ENCODE measurements around the gene PDE8A.
A peak's percentile ranks its signal among the peaks of the same experiment; 100 is the strongest.

PDE8A gene, protein sequence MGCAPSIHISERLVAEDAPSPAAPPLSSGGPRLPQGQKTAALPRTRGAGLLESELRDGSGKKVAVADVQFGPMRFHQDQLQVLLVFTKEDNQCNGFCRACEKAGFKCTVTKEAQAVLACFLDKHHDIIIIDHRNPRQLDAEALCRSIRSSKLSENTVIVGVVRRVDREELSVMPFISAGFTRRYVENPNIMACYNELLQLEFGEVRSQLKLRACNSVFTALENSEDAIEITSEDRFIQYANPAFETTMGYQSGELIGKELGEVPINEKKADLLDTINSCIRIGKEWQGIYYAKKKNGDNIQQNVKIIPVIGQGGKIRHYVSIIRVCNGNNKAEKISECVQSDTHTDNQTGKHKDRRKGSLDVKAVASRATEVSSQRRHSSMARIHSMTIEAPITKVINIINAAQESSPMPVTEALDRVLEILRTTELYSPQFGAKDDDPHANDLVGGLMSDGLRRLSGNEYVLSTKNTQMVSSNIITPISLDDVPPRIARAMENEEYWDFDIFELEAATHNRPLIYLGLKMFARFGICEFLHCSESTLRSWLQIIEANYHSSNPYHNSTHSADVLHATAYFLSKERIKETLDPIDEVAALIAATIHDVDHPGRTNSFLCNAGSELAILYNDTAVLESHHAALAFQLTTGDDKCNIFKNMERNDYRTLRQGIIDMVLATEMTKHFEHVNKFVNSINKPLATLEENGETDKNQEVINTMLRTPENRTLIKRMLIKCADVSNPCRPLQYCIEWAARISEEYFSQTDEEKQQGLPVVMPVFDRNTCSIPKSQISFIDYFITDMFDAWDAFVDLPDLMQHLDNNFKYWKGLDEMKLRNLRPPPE

DNA sequence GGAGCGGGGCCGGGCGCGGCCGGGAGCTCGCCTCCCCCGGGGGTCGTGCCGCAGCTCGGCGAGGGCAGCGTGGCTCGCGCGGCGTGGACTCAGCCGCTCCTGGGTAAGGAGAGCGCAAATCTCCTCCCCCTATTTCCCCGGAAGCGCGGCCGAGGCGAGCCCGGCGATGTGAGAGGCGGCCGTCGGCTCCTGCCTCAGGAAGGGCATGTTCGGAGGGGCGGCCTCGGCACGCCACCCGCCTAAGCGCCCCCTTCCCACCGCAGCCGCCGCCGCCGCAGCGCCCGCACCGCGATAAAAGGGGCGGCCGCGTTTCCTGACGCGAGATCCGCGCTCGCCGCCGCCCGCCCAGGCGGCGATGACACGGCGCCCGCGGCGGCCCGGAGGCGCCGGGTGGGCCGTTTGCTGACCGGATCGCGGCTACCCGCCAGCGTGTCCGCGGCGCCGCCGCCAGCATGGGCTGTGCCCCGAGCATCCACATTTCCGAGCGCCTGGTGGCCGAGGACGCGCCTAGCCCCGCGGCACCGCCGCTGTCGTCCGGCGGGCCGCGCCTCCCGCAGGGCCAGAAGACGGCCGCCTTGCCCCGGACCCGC, at the start of gene PDE8A:
Gene PDE8A, plus strand, starts transcription at position 146 of the 590 bp plus-strand sequence. Its CDS starts 307 bp downstream, at position 453.
- DNase-seq: peak; percentile 23 to 37 (median 32)

DNA sequence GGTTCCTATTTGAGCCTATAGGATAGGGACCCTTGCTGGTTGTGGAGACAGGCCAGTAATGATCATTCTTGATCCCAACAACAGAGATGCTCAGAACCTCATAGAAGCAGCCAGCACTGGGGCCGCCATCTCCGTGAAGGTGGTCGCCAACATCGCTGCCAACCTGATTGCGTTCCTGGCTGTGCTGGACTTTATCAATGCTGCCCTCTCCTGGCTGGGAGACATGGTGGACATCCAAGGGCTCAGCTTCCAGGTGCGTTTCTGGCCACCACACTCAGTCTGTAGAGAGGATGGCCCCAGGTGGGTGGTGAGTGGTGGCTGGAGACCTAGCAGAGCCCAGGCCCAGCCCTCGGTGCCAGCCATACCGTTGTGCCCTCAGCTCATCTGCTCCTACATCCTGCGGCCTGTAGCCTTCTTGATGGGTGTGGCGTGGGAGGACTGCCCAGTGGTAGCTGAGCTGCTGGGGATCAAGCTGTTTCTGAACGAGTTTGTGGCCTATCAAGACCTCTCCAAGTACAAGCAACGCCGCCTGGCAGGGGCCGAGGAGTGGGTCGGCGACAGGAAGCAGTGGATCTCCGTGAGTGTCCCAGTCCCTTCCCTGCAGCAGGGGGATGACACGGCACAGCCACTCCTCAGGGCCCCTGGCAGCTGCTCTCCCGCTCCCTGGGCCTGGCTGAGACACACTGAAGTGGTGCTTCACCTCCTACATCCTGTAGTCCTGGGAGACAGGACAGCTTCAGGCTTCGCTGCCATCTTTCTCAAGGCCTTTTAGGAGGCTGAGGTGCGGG, 46.5 kb upstream of the PDE8A start:
- DNase-seq: no peak

DNA sequence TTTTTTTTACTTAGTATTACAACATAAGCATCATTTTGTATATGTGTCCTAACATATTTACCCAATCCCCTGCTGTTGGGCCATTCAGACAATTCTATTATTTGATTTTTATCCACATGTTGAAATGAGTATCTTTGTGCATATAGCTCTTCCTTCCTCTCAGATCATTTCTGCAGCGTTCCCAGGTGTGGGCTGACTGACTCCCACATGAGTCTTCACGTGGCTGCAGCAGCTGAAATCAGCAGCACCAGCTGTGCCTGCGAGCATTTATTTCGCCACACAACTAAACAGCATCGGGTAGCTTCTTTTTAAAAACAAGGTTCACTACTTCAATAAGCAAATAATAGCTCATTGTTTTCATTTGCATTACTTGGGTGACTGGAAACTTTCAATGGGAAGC, 44.5 kb upstream of the PDE8A start:
- DNase-seq: no peak

DNA sequence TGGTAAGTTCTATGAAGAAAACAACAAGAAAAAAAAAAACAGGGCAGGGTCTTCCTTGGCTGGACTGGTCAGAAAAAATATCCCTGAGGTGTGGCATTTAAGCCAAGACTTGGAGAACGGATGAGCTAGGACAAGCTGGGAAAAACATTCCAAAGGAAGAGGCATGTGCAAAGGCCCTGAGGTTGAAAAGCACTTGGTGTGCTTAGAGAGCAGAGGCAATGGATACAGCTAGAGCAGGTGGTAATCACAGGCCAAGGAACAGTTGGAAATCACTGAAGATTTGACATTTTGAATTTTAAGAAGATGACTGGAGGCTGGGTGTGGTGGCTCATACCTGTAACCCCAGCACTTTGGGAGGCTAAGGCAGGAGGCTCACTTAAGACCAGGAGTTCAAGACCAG, 42.9 kb upstream of the PDE8A start:
- no peak for DNase-seq

DNA sequence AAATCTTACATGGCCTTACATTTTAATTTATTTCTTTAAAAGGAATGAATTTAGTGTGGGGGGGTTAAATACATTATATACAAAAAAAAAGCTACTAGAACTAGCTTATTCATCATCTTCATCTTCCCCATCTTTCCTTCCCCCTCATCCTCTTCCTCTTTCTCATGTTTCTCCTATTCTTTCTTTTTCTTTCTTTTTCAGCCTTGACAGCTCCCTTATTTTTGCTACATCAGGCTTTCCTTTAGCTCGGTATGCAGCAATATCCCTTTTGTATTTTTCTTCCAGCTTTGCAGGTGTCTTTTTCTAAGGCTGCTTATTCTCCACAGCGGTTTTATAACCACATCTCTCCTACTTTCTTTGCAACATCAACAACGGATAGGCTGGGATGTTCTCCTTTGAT, 41.3 kb upstream of the PDE8A start:
- DNase-seq: no peak

DNA sequence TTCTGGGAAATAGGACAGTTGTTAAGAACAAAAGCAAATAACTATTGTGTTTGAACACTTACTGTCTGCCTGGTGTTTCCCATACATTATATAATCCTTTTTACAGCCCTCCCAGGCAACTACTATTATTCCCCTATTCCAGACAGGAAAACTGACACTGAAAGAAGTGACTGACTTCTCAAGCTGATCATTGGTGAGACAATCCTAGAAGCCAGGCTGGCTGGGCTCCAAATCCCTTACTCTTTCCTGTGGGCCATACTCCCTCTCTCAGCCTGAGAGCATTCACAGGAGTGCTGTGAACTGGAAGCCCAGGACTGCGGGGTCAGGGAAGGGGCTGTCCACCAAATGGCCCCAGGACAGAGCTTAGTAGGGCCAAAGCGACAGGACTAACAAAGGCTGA, 39.2 kb upstream of the PDE8A start:
- DNase-seq: no peak

DNA sequence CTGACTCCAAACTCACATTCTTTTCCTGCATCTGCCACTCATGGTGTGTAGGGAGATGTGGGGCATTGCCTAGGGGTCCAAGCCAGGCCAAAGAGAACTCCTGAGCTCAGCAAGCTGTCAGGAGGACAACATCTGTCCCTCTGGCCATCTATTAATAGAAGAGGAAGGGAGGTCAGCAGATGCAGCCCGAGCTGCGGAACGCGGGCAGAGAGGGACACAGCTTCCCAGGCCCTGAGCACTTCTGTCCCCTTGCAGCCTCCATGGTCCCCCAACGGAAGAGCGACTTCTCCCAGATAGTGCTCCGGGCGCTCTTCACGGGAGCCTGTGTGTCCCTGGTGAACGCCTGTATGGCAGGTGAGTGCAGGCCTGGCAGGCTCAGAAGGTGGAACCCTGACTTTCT, 37.3 kb upstream of the PDE8A start:
- no peak for DNase-seq

DNA sequence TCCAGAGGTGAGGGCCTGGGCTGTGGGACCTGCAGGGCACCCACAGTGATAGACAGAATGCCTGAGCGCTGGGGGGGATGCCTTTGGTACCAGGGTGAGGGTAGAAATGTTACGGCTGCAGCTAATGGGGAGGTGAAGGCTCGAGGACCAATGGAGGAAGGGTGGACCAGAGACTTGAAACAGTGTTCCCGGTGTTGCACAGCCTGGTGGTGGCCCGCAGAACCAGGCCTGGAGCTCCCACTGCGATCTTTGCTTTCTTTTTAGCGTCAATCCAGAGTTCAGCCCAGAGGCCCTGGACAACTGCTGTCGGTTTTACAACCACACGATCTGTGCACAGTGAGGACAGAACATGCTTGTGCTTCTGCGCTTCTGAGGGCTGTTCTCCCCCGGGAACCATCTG, 36.8 kb upstream of the PDE8A start:
- DNase-seq: no peak

DNA sequence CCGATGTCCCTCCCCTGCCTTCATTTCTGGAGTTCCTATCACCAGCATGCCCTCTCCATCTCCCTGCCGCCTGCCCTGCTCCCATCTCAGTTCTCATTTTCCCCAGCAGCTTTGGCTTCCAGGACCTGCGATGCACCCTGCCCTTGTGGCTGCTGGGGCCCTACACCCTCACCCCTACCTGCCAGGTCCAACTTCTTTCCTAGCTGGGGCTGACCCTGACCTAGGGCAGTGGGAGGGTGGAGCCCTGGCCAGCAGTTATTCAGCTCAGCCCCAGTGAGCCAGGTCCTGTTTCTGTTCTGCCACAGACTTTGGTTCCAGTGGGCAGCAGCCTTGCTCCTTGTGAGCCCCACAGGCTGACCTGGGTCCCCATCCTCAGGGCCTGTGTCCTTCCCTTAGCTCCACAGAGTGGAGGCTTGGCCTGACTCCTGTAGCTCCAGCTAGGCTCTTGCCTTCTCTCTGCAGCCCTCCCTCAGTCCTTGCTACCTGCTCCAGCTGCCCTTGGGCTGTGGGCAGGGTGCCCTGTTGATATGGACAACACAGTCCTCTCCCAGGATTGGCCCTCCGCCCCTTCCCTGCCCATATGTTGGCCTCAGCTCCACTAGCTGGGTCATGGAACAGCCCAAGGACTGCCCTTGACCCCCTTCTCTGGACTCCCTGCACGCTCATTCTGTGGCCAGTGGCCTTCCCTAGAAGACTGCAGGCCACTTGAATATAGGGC, 34.7 kb upstream of the PDE8A start:
- DNase-seq: no peak

DNA sequence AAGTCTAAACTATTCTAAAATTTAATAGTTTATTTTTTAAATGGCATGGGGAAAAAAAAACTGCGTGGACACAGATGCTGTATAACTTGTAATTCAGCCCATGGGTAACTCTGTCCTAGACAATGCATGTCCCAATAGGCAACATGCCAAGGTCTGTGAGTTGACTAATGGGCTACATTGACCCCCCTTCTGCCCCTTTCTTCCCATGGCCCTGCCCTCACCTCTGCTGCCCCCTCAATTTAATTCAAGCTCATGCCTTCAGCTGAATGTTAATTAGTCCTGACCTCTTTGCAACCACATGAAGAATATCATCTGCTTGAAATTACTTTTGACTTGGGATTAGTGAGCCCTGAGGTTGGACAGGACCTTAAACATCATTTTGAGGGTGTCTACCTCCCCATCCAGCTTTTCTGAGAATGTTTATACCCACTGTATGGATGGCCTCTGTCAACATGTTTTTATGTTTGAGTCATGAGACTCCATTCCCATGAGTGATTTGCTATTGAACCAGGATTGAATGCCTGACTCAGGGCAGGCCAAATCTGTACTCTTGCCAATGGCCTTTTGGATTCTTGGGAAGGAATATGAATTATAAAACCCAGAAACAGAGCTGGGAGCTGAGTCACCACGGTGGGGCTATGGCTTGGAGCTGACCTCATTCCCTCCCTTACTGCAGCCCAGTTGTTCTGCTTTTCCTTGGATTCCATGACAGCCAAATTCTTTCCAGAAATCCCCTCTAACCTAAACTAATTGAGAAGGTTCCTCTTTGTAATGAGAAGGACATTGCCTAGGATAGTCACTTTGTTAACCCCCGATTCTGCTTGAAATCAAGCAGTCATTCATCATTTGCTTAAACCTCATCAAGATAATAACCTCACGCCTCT, 33.5 kb upstream of the PDE8A start:
- no peak for DNase-seq

DNA sequence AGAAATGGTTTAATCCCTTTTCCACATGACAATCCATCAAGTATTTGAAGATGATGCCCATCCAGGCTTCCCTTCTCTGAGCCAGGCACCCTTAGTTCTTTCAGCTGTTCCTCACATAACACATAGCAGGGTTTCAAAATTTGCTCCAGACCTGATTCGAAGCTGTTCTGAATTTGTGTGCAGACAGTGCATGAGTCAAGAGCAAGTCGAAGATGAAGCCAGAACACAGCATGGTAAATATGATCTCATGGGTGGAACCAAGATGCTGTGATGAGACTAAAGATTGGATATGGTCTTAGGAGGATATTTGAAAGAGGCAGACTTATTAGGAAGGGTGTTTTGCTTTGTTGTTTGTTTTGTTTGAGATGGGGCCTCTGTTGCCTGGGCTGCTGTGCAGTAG, 32.6 kb upstream of the PDE8A start:
- DNase-seq: no peak

DNA sequence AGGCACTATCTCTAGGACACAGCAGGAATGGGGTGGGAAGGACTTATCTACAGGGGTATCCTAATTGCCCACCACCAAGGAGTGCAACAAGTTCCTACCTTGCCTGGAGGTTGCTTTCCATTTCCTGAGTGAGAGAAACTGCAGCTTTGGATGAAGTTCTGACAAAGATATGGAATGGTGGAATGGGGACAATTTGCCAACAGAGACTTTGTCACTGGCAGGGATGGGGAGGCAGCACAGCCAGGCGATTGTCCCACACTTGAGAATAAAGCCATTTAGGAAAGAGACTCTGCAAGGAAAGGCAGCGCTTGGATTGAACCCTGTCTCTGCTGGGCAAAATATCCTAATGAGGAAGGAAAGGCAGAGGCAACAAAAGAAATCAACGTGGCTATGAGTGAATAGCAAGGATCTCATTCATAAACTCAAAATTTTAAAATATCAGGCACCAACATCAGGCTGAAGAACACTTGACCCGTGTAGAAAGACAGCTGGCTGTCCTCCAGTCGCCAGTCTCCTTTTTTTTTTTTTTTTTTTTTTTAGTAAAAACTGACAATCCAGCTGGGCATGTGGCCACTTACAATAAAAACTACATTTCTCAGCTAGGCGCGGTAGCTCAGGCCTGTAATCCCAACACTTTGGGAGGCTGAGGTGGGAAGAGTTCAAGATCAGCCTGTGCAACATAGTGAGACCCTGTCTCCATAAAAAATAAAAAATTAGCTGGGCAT, 31.6 kb upstream of the PDE8A start:
- DNase-seq: no peak

DNA sequence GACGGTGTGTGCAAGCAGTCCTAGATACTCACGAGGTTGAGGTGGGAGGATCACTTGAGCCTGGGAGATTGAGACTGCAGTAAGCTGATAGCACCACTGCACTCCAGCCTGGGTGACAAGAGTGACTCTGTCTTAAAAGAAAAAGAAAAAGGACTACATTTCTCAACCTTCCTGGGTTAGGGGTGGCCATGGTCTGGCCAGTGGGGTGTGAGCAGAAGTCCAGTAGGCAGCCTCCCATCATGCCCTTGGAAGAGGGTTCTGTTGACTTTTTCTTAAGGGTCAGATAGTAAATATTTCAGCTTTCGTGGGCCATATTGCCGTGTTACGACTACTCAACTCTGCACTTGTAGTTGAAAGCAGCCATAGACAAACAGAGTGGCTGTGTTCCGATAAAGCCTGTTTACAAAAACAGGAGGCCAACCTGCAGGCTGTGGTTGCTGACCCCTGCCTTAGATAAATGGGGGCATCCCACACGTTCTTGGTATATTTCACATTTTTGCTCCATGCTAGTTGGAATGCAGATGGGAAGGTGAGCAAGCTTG, 31.0 kb upstream of the PDE8A start:
- no peak for DNase-seq

DNA sequence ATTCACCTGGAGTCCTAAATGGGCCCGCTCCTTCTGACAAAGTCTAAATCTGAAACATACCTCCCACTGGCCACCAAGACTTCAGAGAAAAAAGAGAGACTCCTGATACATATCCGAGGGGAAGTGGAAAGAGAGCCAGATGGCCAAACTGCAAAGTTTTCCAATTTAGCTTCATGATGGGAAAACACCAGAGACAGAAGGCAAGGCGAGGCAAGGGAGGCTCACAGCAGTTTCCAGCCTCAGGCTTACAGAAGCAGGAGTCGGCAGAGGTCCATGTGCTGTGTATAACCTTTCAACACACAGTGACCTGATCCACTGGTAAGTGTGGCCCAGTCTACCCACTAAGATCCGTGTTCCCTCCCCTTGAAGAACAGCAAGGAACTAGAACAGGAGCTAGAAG, 29.9 kb upstream of the PDE8A start:
- no peak for DNase-seq

DNA sequence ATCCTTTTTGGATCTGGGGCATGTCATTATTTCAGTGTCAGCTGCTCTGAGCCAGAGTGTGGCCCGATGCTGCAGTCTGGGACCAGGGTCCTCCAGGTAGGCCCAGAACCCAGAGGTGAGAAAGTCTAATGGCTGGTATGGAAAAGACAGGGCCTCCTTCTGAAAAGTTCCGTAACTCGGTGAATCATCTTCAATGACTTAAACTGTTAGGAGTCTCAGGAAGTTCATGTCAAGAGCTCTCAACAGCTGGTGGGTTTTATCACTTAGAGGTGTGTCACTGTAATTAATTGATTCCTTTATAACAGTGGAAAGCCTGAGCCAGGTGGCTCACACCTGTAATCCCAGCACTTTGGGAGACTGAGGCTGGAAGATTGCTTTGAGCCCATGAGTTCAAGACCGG, 28.5 kb upstream of the PDE8A start:
- no peak for DNase-seq

DNA sequence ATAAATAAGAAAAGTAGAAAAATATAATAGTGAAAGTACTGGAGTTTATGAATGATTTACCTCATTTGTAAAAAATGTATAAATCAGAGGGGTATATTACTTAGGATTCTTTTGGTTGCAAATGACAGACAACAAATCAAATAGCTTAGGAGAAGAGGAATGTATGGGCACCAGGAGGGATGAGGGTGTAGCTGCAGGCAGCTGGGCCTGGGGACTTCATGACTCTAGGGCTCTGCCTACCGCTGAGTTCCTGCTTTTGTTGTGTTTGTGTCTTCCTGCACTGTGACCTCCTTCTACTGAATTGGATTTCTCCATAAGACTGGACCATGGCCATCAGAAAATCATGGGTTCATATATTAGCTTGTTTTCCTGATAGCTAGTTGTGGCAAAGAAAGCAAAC, 27.9 kb upstream of the PDE8A start:
- DNase-seq: no peak

DNA sequence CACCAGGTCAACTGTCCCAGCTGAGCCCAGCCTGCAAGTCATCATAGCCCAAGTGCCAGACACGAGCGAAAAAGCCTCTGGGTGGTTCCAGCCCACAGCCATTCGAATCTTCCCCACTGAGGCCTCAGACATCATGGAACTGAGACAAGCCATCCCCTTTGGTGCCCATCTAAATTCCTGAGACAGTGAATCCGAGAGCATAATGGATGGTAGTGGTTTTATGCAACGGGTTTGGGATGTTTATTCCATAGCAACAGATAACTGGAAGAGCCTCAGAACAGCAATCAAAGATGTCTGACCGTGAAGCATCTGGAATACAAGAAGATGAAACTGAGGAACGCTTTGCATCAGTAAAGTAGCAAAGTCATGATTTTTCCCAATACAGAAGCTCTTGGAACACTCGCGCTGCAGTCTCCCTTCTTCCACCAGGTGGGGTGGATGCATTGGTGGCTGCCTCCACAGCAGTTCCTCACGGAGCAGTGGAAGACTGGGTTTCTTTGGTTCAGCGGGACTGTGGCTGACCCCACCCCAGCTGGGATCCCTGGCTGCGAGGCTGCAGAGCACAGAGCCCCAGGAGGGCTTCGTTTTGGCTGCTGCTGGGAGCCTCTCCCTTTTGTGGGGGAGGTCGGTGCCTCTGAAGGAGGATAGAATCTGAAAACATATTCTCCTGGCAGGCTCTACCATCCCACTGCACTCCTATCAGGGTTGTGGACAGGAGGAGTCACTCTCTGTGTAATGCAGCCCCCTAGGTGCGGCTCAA, 26.4 kb upstream of the PDE8A start:
- peak in 1 of 4 experiments; percentile 3 for DNase-seq

DNA sequence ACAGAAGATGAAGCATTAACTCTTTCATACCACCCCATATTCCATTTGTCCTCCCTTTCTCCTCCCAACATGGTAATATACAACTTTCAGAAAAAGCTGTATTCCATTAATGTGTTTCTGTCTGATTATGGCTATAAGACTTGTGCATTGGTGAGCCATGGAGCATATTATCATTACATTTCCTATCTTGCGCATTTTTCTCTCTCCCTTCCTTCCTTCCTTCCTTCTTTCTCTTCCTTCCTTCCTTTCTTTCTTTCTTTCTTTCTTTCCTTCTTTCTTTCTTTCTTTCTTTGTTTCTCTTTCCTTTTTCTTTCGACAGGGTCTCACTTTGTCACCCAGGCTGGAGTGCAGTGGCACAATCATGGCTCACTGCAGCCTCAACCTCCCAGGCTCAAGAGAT, 25.5 kb upstream of the PDE8A start:
- DNase-seq: no peak

DNA sequence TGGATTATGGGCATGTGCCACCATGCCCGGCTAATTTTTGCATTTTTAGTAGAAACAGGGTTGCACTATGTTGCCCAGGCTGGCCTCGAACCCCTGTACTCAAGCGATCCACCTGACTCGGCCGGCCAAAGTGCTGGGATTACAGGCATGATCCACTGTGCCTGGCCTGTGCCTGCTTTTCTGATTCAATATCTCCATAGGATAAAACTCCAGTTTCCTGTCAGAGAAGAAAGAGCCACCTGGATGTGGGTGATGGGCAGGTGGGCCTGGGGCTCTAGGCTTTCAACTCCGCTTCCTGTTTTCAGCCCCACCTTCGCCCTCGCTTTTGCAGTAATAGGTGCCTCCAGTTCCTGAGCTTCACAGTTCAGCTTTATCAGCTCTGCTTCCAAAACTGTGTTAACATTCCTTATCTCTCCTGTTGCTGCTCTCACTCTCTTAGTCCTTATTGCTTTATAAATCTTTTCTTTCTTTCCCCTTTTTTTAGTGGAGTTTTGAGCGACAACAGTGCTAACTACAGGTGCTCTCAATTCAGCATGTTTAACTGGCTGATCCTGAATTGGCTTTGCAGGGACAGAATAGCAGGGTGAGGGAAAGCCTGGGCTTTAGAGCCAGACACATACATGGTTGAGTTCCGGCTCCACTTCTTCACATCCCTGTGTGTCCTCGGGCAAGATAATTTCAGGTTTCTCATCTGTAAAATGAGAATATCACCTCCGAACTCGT, 21.1 kb upstream of the PDE8A start:
- DNase-seq: no peak
